Testis (tissue), 3 donors: Measurements from ENCODE around the gene PIP5KL1. TPM values are rescaled to one million over a fixed set of nuclear protein-coding genes. Genes with fewer than 3 reads are reported as not detected.

ENCODE experiments used
- DNase-seq: peaks from one replicate; pipeline ENCODE4 v3.0.0-alpha.2; 2019
- H3K27ac ChIP-seq, 2 donors: fragments of 200-600 bp; sonication (generic); one replicate each; pipeline ENCODE4 v1.5.1; 2019
- H3K27me3 ChIP-seq: fragments of 200-600 bp; sonication (generic); one replicate; pipeline ENCODE4 v1.5.1; 2019
- H3K36me3 ChIP-seq: fragments of 200-600 bp; sonication (generic); one replicate; pipeline ENCODE4 v1.5.1; 2017; ENCODE audit warnings: low read depth; ENCODE audit errors: missing control alignments
- H3K4me1 ChIP-seq: fragments of 200-600 bp; sonication (generic); one replicate; pipeline ENCODE4 v1.5.1; 2019
- H3K4me3 ChIP-seq, 2 donors: fragments of 200-600 bp; sonication (generic); one replicate each; pipeline ENCODE4 v1.5.1; 2017 to 2019
- H3K9me3 ChIP-seq: fragments of 200-600 bp; sonication (generic); one replicate; pipeline ENCODE4 v1.5.1; 2017
- CTCF ChIP-seq, 3 experiments: fragments of 450-650 bp in 2 of 3; fragments of 200-600 bp in 1 of 3; sonication (generic) in 1 of 3; IDR thresholded peaks; one replicate each; pipeline ENCODE4 v1.5.1; 2016 to 2019; ENCODE audit warnings: antibody characterized with exemption in 3 of 3, mild to moderate bottlenecking in 2 of 3, moderate library complexity in 1 of 3
- POLR2A ChIP-seq: fragments of 450-650 bp; IDR thresholded peaks from one replicate; pipeline ENCODE4 v1.6.1; 2017; ENCODE audit warnings: antibody characterized with exemption, mild to moderate bottlenecking, moderate library complexity
- WGBS, 2 donors: methylation state at CpG; one replicate each; pipeline ENCODE4 v1.1.5; 2018; 5-methylcytosine and 5-hydroxymethylcytosine counted together
- intact Hi-C: fragments of 100-400 bp; cut with DNase I; formaldehyde crosslinking; loops from one replicate; pipeline ENCODE4 v1.15.1; 2023; ENCODE audit warnings: low total_unique reads
- polyA plus RNA-seq: library from polyadenylated mRNA; stranded (reverse); fragments of 350-450 nt; fragmentation: Illumina TruSeq; extraction: RNeasy Lipid Tissue Mini Kit (QIAGEN cat#74804); gene quantifications from one replicate; pipeline ENCODE4 v1.2.3, GENCODE V29; 2014; ENCODE audit warnings: low read depth, low replicate concordance; ENCODE audit not compliant: insufficient read depth
- total RNA-seq, 2 donors: library from RNA; depleted of rRNA; stranded (reverse); fragments of >200 nt; gene quantifications; one replicate each; pipeline ENCODE4 v1.2.3, GENCODE V29; 2016

Gene PIP5KL1
- total and polyA plus RNA-seq, 3 donors from 2014 or later = 3.9 to 10.2 (median 8.4) TPM

DNA sequence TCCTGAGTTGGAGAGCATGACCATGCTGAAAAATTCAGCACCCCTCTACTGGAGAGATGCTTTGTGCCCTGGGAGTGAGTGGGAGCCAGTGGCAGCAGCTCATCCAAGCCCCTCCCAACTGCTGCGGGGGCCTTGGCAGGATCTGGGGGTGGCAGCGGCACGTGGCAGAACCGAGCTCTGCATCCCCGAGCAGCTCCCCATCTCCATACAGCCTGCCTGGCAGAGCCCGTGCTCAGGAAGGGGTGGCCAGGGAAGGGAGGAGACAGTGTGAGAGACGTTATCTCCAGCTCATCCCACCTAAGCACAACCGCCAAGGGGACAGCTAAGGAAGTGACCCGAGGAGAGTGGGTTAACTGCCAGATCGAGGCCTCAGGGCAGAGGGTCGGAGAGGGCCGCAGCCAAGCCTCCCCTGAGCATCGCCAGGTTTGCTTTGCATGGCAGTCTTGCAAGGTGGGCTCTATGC is 24.3 kb upstream of the PIP5KL1 start:
- intact Hi-C loops = no loop called here
- no peak overlapping the region for H3K4me3 ChIP-seq
- peaks cover 51% of the 10 kb centered on the region for H3K4me1 ChIP-seq
- no peaks in the 10 kb centered on the region for H3K36me3 ChIP-seq
- H3K9me3 ChIP-seq = no peaks in the 10 kb centered on the region
- H3K27me3 ChIP-seq = no peaks in the 10 kb centered on the region
- 42 to 56% methylated on average over 6 to 13 of the region's 13 CpGs for WGBS, 2 donors
- TF ChIP-seq CTCF (IDR thresholded peaks at IDR 0.05) (no peak), POLR2A (no peak)
- peak; percentile 64 for DNase-seq
- H3K27ac ChIP-seq = peak overlapping the region; percentile 2 to 12

GRCh38 chr9:127953768-127954505 is 23.4 kb upstream of the PIP5KL1 start:
- no peaks in the 10 kb centered on the region for H3K36me3 ChIP-seq

GRCh38 chr9:127953154-127953553 is 22.6 kb upstream of the PIP5KL1 start:
- peaks cover 67% of the 10 kb centered on the region for H3K4me1 ChIP-seq
- WGBS, 2 donors = 92 to 93% methylated on average over 1 of the region's 1 CpG
- TF ChIP-seq POLR2A (no peak), CTCF (IDR thresholded peaks at IDR 0.05) (no peak)
- no peaks in the 10 kb centered on the region for H3K27me3 ChIP-seq
- no peak overlapping the region for H3K27ac ChIP-seq
- intact Hi-C loops = no loop called here
- H3K36me3 ChIP-seq = no peaks in the 10 kb centered on the region
- DNase-seq = no peak
- H3K4me3 ChIP-seq = no peak overlapping the region
- H3K9me3 ChIP-seq = no peaks in the 10 kb centered on the region

More at GRCh38 chr9:127953768-127954505, 23.4 kb upstream of the PIP5KL1 start:
- no peak overlapping the region for H3K4me3 ChIP-seq
- intact Hi-C loops = no loop called here
- 85% methylated on average over 16 to 17 of the region's 17 CpGs for WGBS, 2 donors
- TF ChIP-seq POLR2A (no peak), CTCF (IDR thresholded peaks at IDR 0.05) (no peak)
- no peaks in the 10 kb centered on the region for H3K9me3 ChIP-seq
- no peak for DNase-seq
- peak overlapping the region in 1 of 2 donors; percentile 2 for H3K27ac ChIP-seq
- H3K27me3 ChIP-seq = no peaks in the 10 kb centered on the region
- H3K4me1 ChIP-seq = peaks cover 59% of the 10 kb centered on the region

DNA sequence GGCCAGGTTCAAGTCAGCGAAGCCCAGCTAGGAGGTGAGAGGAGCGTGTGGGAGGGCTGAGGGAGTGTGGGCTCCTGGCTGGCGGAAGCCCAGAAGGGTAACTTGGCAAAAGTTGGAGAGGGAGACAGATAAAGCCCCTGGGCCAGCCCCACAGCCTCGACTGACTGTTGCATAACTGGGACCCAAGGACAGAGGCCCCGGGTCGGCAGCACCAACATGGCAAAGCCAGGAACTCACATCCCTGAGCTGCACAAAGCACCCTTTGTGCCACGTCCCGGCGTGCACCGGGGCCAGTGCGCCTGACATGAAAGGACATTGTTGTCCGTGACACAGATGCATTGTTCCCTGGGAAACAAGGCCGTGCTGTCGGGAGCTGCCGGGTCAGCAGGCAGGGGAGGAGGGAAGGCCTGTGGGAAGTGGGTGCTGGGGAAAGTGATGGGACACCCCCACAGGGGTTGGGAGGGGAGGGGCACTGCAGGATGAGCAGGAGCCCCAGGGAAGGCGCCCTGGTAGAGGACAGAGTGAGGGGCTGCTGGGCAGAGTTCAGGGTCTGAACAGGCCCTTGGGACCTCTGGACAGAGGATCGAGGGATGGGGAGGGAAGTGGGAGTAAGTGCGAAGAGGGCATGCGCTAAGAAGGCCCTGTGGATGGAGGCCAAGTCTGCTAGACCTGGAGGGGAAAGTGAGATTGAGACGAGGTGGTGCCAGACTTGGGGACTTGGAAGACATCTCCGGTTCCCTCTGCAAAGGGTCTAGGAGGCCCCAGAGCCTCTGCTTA is 20.1 kb upstream of the PIP5KL1 start:
- WGBS, 2 donors = 46 to 75% methylated on average over 17 to 21 of the region's 21 CpGs
- TF ChIP-seq POLR2A = no peak
- TF ChIP-seq CTCF (IDR thresholded peaks at IDR 0.05) = no peak
- intact Hi-C loops = no loop called here
- no peak overlapping the region for H3K4me3 ChIP-seq
- H3K27ac ChIP-seq = peak overlapping the region; percentile 56 to 77
- H3K36me3 ChIP-seq = no peaks in the 10 kb centered on the region
- peak; percentile 96 for DNase-seq
- H3K27me3 ChIP-seq = no peaks in the 10 kb centered on the region
- no peaks in the 10 kb centered on the region for H3K9me3 ChIP-seq
- peaks cover 75% of the 10 kb centered on the region for H3K4me1 ChIP-seq
